Vagina (tissue), 2 donors: Measurements from ENCODE around the gene PTPN1.

Source experiments
- CTCF ChIP-seq, 3 experiments: fragments of 450-650 bp in 2 of 3; fragments of 200-600 bp in 1 of 3; sonication (generic) in 1 of 3; IDR thresholded peaks; one replicate each; pipeline ENCODE4 v1.5.1; 2017 to 2019; ENCODE audit warnings: antibody characterized with exemption in 3 of 3, mild to moderate bottlenecking in 2 of 3, moderate library complexity in 2 of 3
- POLR2A ChIP-seq, 2 donors: fragments of 450-650 bp; IDR thresholded peaks; one replicate each; pipeline ENCODE4 v1.6.1; 2017; ENCODE audit warnings: antibody characterized with exemption in 2 of 2, mild to moderate bottlenecking in 2 of 2, moderate library complexity in 2 of 2
- POLR2AphosphoS5 ChIP-seq, 2 donors: sonication (generic); formaldehyde crosslinking; IDR thresholded peaks; one replicate each; pipeline ENCODE4 v1.9.0; 2017; ENCODE audit warnings: antibody characterized with exemption in 2 of 2, mild to moderate bottlenecking in 2 of 2, low read depth in 1 of 2; ENCODE audit not compliant: insufficient read depth in 1 of 2

GRCh38 chr20:50504231-50504823 is 5.9 kb upstream of the PTPN1 start:
- TF ChIP-seq CTCF (IDR thresholded peaks at IDR 0.05): no peak
- TF ChIP-seq POLR2AphosphoS5 (IDR thresholded peaks at IDR 0.05; ENCODE audit: insufficient read depth in 1 of 2, low read depth in 1 of 2): no peak
- TF ChIP-seq POLR2A (IDR thresholded peaks at IDR 0.05): no peak
